H54 (cell line): Measurements from ENCODE around the gene RNU1-2.
"Not testable (repeated sequence)": the region's sequence is repeated elsewhere in the genome, so short reads cannot be mapped to it uniquely, and the experiment has no call there.

Experiments
- DNase-seq: peaks from one replicate; pipeline ENCODE4 v3.0.0; 2011; ENCODE audit warnings: low spot score, mixed read lengths; ENCODE audit not compliant: insufficient read length
- FAIRE-seq: peaks from 3 replicates; lab custom pipeline; 2011; peaks lifted over from hg19 to GRCh38; lab: Jason Lieb, UNC
- POLR2A ChIP-seq: IDR thresholded peaks from 2 replicates; pipeline ENCODE4 v1.6.1; 2011; ENCODE audit warnings: low read depth, mild to moderate bottlenecking, low read length

Gene RNU1-2

GRCh38 chr1:16944038-16944437, 48.3 kb downstream of the RNU1-2 start:
- TF ChIP-seq POLR2A = no peak
- no peak for FAIRE-seq
- no peak for DNase-seq

GRCh38 chr1:16945512-16945911, 49.7 kb downstream of the RNU1-2 start:
- not testable (repeated sequence) for DNase-seq, FAIRE-seq
